Stimulated activated CD8-positive, alpha-beta memory T cell treated with anti-CD3 and anti-CD28 coated beads, Interleukin-15, amount 100 ng/mL, for 4 hours (primary cell): ENCODE data around the gene AIFM3.
"Not testable (repeated sequence)": the region's sequence is repeated elsewhere in the genome, so short reads cannot be mapped to it uniquely, and the experiment has no call there.

Source experiments
- DNase-seq, 2 donors: peaks; one replicate each; pipeline ENCODE4 v3.0.0-alpha.2; 2020; ENCODE audit warnings: low read depth in 2 of 2

Gene AIFM3

DNA sequence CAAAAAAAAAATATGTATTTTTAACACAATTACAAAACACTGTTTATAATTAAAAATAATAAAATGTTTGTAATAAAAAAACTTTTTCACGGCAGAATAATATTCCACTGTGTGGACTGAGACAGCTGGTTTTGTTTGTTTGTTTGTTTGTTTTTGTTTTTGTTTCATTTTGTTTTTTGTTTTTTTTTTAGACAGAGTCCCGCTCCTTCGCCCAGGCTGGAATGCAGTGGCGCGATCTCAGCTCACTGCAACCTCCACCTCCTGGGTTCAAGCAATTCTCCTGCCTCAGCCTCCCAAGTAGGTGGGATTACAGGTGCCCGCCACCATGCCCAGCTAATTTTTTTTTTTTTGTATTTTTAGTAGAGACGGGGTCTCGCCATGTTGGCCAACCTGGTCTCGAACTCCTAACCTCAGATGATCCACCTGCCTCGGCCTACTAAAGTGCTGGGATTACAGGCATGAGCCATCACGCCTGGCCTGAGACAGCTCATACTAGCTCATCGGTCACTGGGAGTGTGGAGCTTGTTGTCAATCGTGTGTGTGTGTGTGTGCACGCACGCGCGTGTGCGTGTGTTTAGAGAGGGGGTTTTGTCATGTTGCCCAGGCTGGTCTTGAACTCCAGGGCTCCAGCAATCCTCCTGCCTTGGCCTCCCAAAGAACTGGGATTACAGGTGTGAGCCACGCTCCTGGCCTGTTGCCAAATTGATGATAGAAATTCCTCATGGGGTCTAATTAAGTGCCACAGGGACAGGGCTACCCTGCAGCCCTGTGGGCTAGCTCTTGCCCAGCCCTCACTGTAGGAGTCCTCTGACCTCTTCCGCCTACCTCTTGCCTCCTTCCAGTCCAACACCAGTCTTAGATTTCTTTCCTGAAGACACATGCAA lies 7.2 kb upstream of the AIFM3 start:
- no peak for DNase-seq

- no peak for DNase-seq
Measured at GRCh38 chr22:20960609-20961008, 6.4 kb upstream of the AIFM3 start.

- no peak for DNase-seq
Measured at GRCh38 chr22:20962491-20962945, 4.5 kb upstream of the AIFM3 start.

- no peak for DNase-seq
Measured at GRCh38 chr22:20963201-20964052, 3.6 kb upstream of the AIFM3 start.

- DNase-seq, result no peak
Measured at GRCh38 chr22:20964090-20964798, 2.8 kb upstream of the AIFM3 start.

DNA sequence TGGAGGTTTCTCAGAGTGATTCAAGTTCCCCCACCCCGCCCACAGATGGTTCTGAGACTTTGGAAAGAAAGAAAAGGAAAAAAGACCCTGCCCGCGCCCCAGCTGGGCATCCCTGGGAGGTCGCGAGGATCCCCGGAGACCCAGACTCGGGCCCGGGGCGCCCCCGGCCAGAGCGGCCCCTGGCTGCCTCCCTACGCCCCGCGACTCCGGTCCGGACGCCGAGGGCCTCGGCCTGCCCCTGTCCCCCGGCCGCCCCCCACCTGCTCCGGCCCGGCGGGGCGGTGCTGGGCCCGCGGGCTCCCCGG lies 2.3 kb upstream of the AIFM3 start:
- DNase-seq, result no peak

DNA sequence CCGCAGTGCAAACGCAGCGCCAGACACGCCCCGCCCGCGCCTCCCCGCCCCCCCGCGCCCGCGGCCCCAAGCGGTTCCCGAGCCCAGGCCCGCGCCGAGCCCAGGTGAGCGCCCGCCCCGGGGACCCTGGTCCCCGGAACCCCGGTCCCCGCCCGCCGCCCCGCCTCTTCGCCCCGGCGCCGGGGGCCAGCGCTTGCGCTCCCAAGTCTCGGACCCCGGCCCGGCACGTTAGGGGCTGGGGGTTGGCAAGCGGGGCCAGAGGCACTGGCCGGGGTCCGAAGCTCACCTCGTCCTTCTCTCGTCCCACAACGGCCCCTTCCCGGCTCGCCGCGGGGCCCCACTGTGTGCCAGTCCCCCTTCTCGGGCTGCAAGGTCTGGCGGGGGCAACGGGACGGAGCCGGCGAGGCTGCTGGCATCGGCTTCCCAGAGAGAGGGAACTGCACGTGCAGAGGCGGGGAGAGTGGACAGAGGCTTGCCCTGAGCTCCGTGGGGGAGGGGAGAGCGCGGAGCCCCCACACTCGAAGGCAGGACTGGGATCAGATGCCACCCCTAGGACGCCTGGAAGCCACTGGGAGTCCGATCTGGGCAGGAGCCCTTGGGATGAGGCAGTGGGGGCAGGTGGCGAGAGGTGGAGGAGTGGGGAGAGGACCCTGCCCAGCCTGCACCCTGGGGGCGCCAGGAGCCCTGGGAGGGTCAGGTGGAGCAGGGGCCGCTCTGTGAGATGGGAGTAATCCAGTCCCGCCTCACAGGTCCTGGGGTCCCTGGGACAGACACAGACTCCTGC lies 1.8 kb upstream of the AIFM3 start:
- DNase-seq, result no peak

GRCh38 chr22:20965888-20966855 lies 883 bp upstream of the AIFM3 start:
- no peak for DNase-seq

DNA sequence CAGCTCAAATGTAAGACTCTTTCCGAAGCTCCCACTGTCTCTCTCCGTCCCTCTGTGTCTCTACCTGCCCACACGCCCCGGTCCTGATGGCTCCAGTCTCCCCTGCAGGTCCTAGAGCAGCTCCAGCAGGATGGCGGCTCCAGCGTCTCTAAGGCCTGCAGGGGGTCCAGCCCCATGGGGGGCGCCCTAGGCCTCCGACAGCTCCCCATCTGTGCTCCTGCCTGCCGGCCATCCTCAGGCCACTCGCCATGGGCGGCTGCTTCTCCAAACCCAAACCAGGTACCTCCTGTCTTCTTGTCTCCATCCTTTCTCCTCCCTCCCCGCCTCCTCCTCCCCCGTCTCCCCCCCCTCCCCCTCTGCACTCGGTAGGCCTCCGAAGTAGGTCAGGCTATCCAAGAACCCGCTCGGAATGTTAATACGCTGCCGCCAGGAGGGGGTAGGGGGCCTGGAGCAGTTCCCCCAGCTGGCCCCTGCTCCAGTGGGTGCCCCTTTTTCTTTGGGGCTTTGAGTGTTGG lies 699 bp downstream of the AIFM3 start:
- no peak for DNase-seq

DNA sequence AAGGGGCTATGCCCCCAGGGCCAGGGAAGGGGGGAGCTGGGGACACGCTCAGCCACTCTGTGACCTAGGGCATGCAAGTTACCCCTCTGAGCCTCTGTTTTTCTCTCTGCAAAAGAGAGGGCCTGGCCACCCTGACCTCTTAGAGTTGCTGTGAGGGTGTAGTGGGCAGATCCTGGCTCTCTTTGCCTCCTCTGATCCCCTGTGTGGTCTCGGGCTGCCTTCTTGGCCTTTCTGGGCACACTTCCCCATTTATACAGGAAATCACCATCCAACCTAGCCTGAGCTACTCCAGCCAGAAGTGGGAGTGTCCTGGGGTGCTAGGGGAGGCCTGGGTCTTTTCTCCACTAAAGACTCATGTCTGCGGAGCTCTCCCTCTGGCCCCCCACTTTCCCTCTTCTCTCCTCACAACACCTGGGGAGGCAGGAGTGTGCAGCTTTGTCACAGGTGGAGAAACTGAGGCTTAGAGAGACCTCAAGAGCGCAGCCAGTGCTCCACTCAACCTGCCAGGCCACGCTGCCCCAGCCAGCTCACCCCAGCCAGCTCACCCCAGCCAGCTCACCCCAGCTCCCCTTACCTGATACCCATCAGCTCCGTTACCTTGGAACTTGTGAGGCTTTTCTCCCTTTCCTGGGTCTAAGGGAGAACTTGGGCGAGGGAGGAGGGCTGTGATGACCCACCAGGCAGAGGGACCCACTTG lies 1.4 kb downstream of the AIFM3 start:
- no peak for DNase-seq

DNA sequence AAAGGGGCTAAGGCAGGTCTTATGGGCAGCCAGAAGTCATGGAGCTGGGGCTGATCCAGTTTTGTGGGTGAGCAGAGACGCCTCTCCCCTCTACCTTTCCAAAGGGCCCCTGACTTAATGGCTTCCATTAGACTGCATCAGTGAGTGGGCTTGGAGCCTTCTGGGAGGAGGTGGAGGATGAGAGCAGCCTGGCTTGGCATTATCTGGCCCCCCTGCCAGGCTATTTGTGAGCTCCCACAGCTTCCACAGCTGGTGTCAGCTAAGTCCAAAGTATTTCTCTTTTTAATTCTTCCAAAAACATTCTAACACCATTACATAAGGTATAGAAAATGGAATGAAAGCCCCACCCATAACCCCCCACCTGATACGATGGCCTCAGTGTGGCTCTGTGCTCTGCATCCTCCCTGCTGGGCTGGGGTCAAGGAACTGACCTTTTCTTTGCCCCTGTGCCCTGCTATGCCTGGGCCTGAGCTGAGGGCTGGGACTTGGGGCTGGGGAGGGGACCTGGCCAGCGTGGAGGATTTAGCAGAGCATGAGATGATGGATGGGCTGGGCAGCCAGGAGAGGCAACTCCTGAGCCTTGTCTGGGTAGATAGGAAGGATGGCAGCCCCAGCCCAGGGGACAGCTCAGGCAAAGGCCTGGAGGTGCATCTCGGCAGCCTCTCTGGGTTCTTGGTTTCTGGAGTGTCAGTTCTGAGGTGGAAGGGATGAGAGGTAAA lies 4.0 kb downstream of the AIFM3 start:
- DNase-seq, result no peak

- DNase-seq, result not testable (repeated sequence)
Measured at GRCh38 chr22:20972014-20972694, 5.1 kb downstream of the AIFM3 start.

DNA sequence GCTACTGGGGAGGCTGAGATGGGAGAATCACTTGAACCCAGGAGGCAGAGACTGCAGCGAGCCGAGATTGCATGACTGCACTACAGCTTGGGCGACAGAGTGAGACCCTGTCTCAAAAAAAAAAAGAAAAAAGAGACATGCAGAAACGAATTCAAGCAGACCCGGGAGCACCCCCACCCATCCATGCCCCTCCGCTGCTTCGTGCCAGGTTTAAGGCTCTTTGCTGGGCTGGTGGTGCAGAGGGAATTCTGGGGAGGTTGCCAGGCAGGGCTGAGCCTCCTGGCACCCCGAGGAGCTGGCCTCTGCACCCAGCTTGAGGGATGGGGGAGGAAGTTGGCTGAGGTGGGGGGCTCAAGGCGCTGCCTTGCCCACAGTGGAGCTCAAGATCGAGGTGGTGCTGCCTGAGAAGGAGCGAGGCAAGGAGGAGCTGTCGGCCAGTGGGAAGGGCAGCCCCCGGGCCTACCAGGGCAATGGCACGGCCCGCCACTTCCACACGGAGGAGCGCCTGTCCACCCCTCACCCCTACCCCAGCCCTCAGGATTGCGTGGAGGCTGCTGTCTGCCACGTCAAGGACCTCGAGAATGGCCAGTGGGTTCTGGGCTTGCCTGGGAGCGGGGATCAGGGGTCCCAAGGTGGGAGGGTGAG lies 6.0 kb downstream of the AIFM3 start:
- DNase-seq, result no peak

- DNase-seq, result no peak
Measured at GRCh38 chr22:20973634-20974286, 6.7 kb downstream of the AIFM3 start.

GRCh38 chr22:20974336-20974955 lies 7.4 kb downstream of the AIFM3 start:
- no peak for DNase-seq

GRCh38 chr22:20975541-20976290 lies 8.7 kb downstream of the AIFM3 start:
- no peak for DNase-seq
